ENCODE data around the gene NT5DC1. TPM values are rescaled to one million over a fixed set of nuclear protein-coding genes. Genes with fewer than 3 reads are reported as not detected.

Gene NT5DC1
- total RNA-seq, 4 donors from 2014 or later, result 4.2 to 23.5 (median 7.0) TPM

GRCh38 chr6:116059713-116060571, 40.7 kb upstream of the NT5DC1 start:
- Histone ChIP-seq H3K27me3 (no peaks in the 10 kb centered on the region), H3K36me3 (no peaks in the 10 kb centered on the region), H3K4me3 (peak overlapping the region in 3 of 4 donors; percentile 3 to 44 (median 42)), H3K4me1 (peaks cover 0 to 7% (median 0%) of the 10 kb centered on the region in 4 donors), H3K27ac (peak overlapping the region in 3 of 4 donors; percentile 50 to 66 (median 65)), H3K9me3 (no peaks in the 10 kb centered on the region)
- 61 to 74% methylated on average over 13 of the region's 13 CpGs for WGBS, 2 donors
- DNase-seq (ENCODE audit: low spot score in 2 of 2), result no peak
- TF ChIP-seq EP300 (IDR thresholded peaks at IDR 0.05) (no peak), POLR2A (IDR thresholded peaks at IDR 0.05) (no peak), CTCF (IDR thresholded peaks at IDR 0.05) (no peak)

- Histone ChIP-seq H3K4me1 (peaks cover 0 to 7% (median 0%) of the 10 kb centered on the region in 4 donors), H3K27ac (peak within 1 kb of the TSS in 3 of 4 donors; percentile 50 to 66 (median 65)), H3K27me3 (no peaks in the 10 kb centered on the region), H3K36me3 (no peaks in the 10 kb centered on the region), H3K4me3 (peak within 1 kb of the TSS in 3 of 4 donors; percentile 3 to 44 (median 42)), H3K9me3 (no peaks in the 10 kb centered on the region)
- TF ChIP-seq EP300 (IDR thresholded peaks at IDR 0.05) (no peak), CTCF (IDR thresholded peaks at IDR 0.05) (peak in 3 of 5 experiments; percentile 9 to 33 (median 24))
- no peak for DNase-seq (ENCODE audit: low spot score in 2 of 2)
- WGBS, 2 donors, result 48 to 60% methylated on average over 7 of the region's 7 CpGs
Measured at GRCh38 chr6:116060572-116061283, 39.9 kb upstream of the NT5DC1 start, which contains the start of gene FRK. Gene FRK (minus strand): TSS chr6:116060891. CDS start chr6:116060311, 580 bp downstream.

GRCh38 chr6:116062496-116062895, 38.2 kb upstream of the NT5DC1 start:
- no peak for TF ChIP-seq CTCF (IDR thresholded peaks at IDR 0.05)
- no peak for TF ChIP-seq POLR2A (IDR thresholded peaks at IDR 0.05)
- no peak for TF ChIP-seq EP300 (IDR thresholded peaks at IDR 0.05)
- no peak overlapping the region for H3K27ac ChIP-seq
- H3K27me3 ChIP-seq, result no peaks in the 10 kb centered on the region
- no peak for DNase-seq (ENCODE audit: low spot score in 2 of 2)
- H3K36me3 ChIP-seq, result no peaks in the 10 kb centered on the region
- H3K4me3 ChIP-seq, result no peak overlapping the region
- H3K9me3 ChIP-seq, result no peaks in the 10 kb centered on the region
- WGBS, 2 donors, result 90 to 95% methylated on average over 4 of the region's 4 CpGs
- peaks cover 0 to 7% (median 0%) of the 10 kb centered on the region in 4 donors for H3K4me1 ChIP-seq

GRCh38 chr6:116064666-116065065, 36.0 kb upstream of the NT5DC1 start:
- Histone ChIP-seq H3K9me3 (no peaks in the 10 kb centered on the region), H3K27me3 (no peaks in the 10 kb centered on the region), H3K36me3 (no peaks in the 10 kb centered on the region), H3K27ac (no peak overlapping the region), H3K4me3 (no peak overlapping the region), H3K4me1 (peaks cover 0 to 7% (median 0%) of the 10 kb centered on the region in 4 donors)
- no peak for TF ChIP-seq CTCF (IDR thresholded peaks at IDR 0.05)
- no peak for TF ChIP-seq POLR2A (IDR thresholded peaks at IDR 0.05)
- TF ChIP-seq EP300 (IDR thresholded peaks at IDR 0.05), result no peak
- no peak for DNase-seq (ENCODE audit: low spot score in 2 of 2)

- Histone ChIP-seq H3K27ac (no peak overlapping the region), H3K27me3 (no peaks in the 10 kb centered on the region), H3K4me1 (peaks cover 0 to 2% (median 0%) of the 10 kb centered on the region in 4 donors), H3K4me3 (no peak overlapping the region), H3K36me3 (no peaks in the 10 kb centered on the region), H3K9me3 (no peaks in the 10 kb centered on the region)
- 92 to 93% methylated on average over 2 of the region's 2 CpGs for WGBS, 2 donors
- TF ChIP-seq EP300 (IDR thresholded peaks at IDR 0.05) (no peak), CTCF (IDR thresholded peaks at IDR 0.05) (no peak), POLR2A (IDR thresholded peaks at IDR 0.05) (no peak)
- DNase-seq (ENCODE audit: low spot score in 2 of 2), result no peak
Measured at GRCh38 chr6:116066789-116067188, 33.9 kb upstream of the NT5DC1 start.

Data from tibial nerve (tissue), 4 donors.